ENCODE results near the gene INSIG1. TPM values are rescaled to one million over a fixed set of nuclear protein-coding genes. Genes with fewer than 3 reads are reported as not detected.

Gene INSIG1
- total RNA-seq, 1 experiment from 2014 or later = 32.3 TPM

DNA sequence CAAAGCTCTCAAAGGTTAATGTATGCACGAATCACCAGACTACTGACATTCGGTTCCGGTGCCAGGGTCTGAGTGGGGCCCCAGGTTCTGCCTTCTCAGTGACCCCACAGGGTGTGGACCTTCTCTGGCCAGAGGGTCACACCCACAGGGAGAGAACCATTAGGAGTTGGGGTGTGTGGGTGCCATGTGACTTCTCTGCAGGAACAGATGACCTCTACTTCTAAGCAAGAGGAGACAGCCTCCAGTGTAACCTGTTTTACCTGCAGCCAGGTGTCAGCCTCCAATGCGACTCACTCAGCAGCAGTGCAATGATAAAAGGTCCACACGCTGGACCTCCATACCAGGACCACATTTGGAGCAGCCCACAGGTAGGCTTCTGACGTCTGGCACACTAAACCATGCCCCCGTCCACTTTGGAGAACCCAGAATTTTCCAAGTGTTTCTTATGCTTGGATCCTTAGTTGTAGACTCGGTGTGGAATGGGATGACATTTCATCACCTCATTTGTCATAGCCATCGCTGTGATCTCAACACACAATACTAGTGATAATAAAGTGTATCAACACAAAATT, 16.2 kb upstream of the INSIG1 start:
- H3K27ac Mint-ChIP-seq = no peak overlapping the region
- H3K27me3 Mint-ChIP-seq (ENCODE audit: low read depth) = no peaks in the 10 kb centered on the region; the same call in 1 of the 2 replicates
- ATAC-seq (no peak), DNase-seq (ENCODE audit: low spot score) (no peak)
- H3K36me3 Mint-ChIP-seq = no peaks in the 10 kb centered on the region
- H3K9me3 Mint-ChIP-seq = no peaks in the 10 kb centered on the region
- H3K4me3 Mint-ChIP-seq = no peak overlapping the region
- H3K4me1 Mint-ChIP-seq = peaks cover 20% of the 10 kb centered on the region
- ChIA-PET CTCF (interaction anchor here (1.4 kb wide), 1 partner anchor 317 kb away, joined by 3 read pairs; no protein-coding TSS in a partner anchor), POLR2A (no interaction called here)
- TF ChIP-seq ETV6 (CRISPR knock-in tag; IDR thresholded peaks at IDR 0.05) (no peak), HMGXB4 (CRISPR knock-in tag; IDR thresholded peaks at IDR 0.05) (no peak), ZNF219 (CRISPR knock-in tag; IDR thresholded peaks at IDR 0.05; ENCODE audit: borderline replicate concordance) (no peak), FOXK1 (CRISPR knock-in tag; IDR thresholded peaks at IDR 0.05) (no peak), ATF6 (CRISPR knock-in tag; IDR thresholded peaks at IDR 0.05) (no peak), CDX4 (CRISPR knock-in tag; IDR thresholded peaks at IDR 0.05; ENCODE audit: borderline replicate concordance) (no peak), ZNF232 (CRISPR knock-in tag; IDR thresholded peaks at IDR 0.05) (no peak), JAZF1 (CRISPR knock-in tag; IDR thresholded peaks at IDR 0.05) (no peak), TEAD4 (CRISPR knock-in tag; IDR thresholded peaks at IDR 0.05) (no peak), ZBTB21 (CRISPR knock-in tag; IDR thresholded peaks at IDR 0.05; ENCODE audit: borderline replicate concordance) (no peak), RORB (CRISPR knock-in tag; IDR thresholded peaks at IDR 0.05) (no peak), CBFB (CRISPR knock-in tag; IDR thresholded peaks at IDR 0.05; ENCODE audit: low read depth) (no peak), HMGA2 (CRISPR knock-in tag; IDR thresholded peaks at IDR 0.05) (no peak), ESRRA (CRISPR knock-in tag; IDR thresholded peaks at IDR 0.05; ENCODE audit: borderline replicate concordance) (no peak)
- TF ChIP-seq, protein P1, sequence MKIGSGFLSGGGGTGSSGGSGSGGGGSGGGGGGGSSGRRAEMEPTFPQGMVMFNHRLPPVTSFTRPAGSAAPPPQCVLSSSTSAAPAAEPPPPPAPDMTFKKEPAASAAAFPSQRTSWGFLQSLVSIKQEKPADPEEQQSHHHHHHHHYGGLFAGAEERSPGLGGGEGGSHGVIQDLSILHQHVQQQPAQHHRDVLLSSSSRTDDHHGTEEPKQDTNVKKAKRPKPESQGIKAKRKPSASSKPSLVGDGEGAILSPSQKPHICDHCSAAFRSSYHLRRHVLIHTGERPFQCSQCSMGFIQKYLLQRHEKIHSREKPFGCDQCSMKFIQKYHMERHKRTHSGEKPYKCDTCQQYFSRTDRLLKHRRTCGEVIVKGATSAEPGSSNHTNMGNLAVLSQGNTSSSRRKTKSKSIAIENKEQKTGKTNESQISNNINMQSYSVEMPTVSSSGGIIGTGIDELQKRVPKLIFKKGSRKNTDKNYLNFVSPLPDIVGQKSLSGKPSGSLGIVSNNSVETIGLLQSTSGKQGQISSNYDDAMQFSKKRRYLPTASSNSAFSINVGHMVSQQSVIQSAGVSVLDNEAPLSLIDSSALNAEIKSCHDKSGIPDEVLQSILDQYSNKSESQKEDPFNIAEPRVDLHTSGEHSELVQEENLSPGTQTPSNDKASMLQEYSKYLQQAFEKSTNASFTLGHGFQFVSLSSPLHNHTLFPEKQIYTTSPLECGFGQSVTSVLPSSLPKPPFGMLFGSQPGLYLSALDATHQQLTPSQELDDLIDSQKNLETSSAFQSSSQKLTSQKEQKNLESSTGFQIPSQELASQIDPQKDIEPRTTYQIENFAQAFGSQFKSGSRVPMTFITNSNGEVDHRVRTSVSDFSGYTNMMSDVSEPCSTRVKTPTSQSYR (CRISPR knock-in tag; IDR thresholded peaks at IDR 0.05) = no peak

GRCh38 chr7:155282671-155283070, 15.0 kb upstream of the INSIG1 start:
- Mint-ChIP-seq H3K36me3 (no peaks in the 10 kb centered on the region), H3K27me3 (ENCODE audit: low read depth) (no peaks in the 10 kb centered on the region; the same call in 1 of the 2 replicates), H3K27ac (no peak overlapping the region), H3K4me3 (no peak overlapping the region), H3K9me3 (no peaks in the 10 kb centered on the region), H3K4me1 (peaks cover 11% of the 10 kb centered on the region)
- TF ChIP-seq ATF3 (CRISPR knock-in tag; conservative IDR thresholded peaks at IDR 0.05) (no peak), ZNF425 (CRISPR knock-in tag; conservative IDR thresholded peaks at IDR 0.05) (no peak)
- TF ChIP-seq, protein P2, sequence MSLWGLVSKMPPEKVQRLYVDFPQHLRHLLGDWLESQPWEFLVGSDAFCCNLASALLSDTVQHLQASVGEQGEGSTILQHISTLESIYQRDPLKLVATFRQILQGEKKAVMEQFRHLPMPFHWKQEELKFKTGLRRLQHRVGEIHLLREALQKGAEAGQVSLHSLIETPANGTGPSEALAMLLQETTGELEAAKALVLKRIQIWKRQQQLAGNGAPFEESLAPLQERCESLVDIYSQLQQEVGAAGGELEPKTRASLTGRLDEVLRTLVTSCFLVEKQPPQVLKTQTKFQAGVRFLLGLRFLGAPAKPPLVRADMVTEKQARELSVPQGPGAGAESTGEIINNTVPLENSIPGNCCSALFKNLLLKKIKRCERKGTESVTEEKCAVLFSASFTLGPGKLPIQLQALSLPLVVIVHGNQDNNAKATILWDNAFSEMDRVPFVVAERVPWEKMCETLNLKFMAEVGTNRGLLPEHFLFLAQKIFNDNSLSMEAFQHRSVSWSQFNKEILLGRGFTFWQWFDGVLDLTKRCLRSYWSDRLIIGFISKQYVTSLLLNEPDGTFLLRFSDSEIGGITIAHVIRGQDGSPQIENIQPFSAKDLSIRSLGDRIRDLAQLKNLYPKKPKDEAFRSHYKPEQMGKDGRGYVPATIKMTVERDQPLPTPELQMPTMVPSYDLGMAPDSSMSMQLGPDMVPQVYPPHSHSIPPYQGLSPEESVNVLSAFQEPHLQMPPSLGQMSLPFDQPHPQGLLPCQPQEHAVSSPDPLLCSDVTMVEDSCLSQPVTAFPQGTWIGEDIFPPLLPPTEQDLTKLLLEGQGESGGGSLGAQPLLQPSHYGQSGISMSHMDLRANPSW (CRISPR knock-in tag; conservative IDR thresholded peaks at IDR 0.05; ENCODE audit: low read depth) = no peak
- TF ChIP-seq, protein P3, sequence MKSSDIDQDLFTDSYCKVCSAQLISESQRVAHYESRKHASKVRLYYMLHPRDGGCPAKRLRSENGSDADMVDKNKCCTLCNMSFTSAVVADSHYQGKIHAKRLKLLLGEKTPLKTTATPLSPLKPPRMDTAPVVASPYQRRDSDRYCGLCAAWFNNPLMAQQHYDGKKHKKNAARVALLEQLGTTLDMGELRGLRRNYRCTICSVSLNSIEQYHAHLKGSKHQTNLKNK (CRISPR knock-in tag; IDR thresholded peaks at IDR 0.05) = no peak
- TF ChIP-seq, protein P4, sequence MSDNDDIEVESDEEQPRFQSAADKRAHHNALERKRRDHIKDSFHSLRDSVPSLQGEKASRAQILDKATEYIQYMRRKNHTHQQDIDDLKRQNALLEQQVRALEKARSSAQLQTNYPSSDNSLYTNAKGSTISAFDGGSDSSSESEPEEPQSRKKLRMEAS (CRISPR knock-in tag; IDR thresholded peaks at IDR 0.05) = no peak
- POLR2A ChIA-PET = interaction anchor here (0.6 kb wide), 1 partner anchor 379 kb away, joined by 5 read pairs; no protein-coding TSS in a partner anchor
- ATAC-seq = no peak
- no peak for DNase-seq (ENCODE audit: low spot score)
- CTCF ChIA-PET = interaction anchor here (1.4 kb wide), 2 partner anchors 316 to 330 kb away, joined by 3 read pairs; no protein-coding TSS in a partner anchor

Data from WTC11 (cell line).